Stimulated activated CD4-positive, alpha-beta T cell treated with anti-CD3 and anti-CD28 coated beads, Interleukin-2, amount 100 ng/mL, for 24 hours (primary cell): ENCODE data around the gene DIS3L.
A peak's percentile ranks its signal among the peaks of the same experiment; 100 is the strongest.
"Not testable (repeated sequence)": the region's sequence is repeated elsewhere in the genome, so short reads cannot be mapped to it uniquely, and the experiment has no call there.

ENCODE experiments used
- DNase-seq, 2 donors: peaks; one replicate each; pipeline ENCODE4 v3.0.0-alpha.2; 2020

DIS3L gene

GRCh38 chr15:66293419-66294156 lies at the start of gene DIS3L:
TSS of gene DIS3L (plus strand) at chr15:66293568. CDS start at chr15:66293597, 29 bp downstream.
- DNase-seq = peak; percentile 62 to 72

GRCh38 chr15:66245832-66246231 lies 47.5 kb upstream of the DIS3L start:
- not testable (repeated sequence) for DNase-seq

- no peak for DNase-seq
These were observed 46.4 kb upstream of the DIS3L start for GRCh38 chr15:66246937-66247336.

GRCh38 chr15:66249605-66250174 lies 43.7 kb upstream of the DIS3L start:
- no peak for DNase-seq

- DNase-seq = no peak
These were observed 42.1 kb upstream of the DIS3L start for GRCh38 chr15:66251065-66251789.

- DNase-seq = peak; percentile 55 to 71
These were observed 41.3 kb upstream of the DIS3L start for GRCh38 chr15:66251790-66252684.

- DNase-seq = peak in 1 of 2 donors; percentile 43
These were observed 40.5 kb upstream of the DIS3L start for GRCh38 chr15:66252685-66253417.

- DNase-seq = peak in 1 of 2 donors; percentile 14
These were observed 39.8 kb upstream of the DIS3L start, which contains the start of gene MEGF11 for GRCh38 chr15:66253418-66254088. TSS of gene MEGF11 (minus strand) at chr15:66253750. CDS start at chr15:66128403, 125,347 bp downstream.

- no peak for DNase-seq
These were observed 39.0 kb upstream of the DIS3L start for GRCh38 chr15:66254089-66254950.

- no peak for DNase-seq
These were observed 38.3 kb upstream of the DIS3L start for GRCh38 chr15:66254951-66255676.

- DNase-seq = no peak
These were observed 36.7 kb upstream of the DIS3L start for GRCh38 chr15:66256692-66257091.

- no peak for DNase-seq
These were observed 32.3 kb upstream of the DIS3L start for GRCh38 chr15:66261056-66261455.

GRCh38 chr15:66262837-66263236 lies 30.5 kb upstream of the DIS3L start:
- DNase-seq = not testable (repeated sequence)

- no peak for DNase-seq
These were observed 28.4 kb upstream of the DIS3L start for GRCh38 chr15:66264859-66265513.

GRCh38 chr15:66269326-66270090 lies 23.9 kb upstream of the DIS3L start:
- DNase-seq = no peak

- DNase-seq = no peak
These were observed 22.4 kb upstream of the DIS3L start for GRCh38 chr15:66270932-66271331.

- no peak for DNase-seq
These were observed 18.0 kb upstream of the DIS3L start for GRCh38 chr15:66275352-66275751.

- no peak for DNase-seq
These were observed 16.8 kb upstream of the DIS3L start for GRCh38 chr15:66276546-66276945.
